HG02981 (cell line): ENCODE data around the gene AP1S3.
A peak's percentile ranks its signal among the peaks of the same experiment; 100 is the strongest.

Source experiments
- ATAC-seq: cut with Tn5 transposase; IDR thresholded peaks from one replicate; pipeline ENCODE4 v1.9.1; 2021; ENCODE audit warnings: mild to moderate bottlenecking, moderate library complexity; ENCODE audit not compliant: unreplicated experiment

AP1S3 gene

GRCh38 chr2:223764796-223765195 lies 72.6 kb downstream of the AP1S3 start:
- ATAC-seq = no peak

GRCh38 chr2:223762853-223763252 lies 74.5 kb downstream of the AP1S3 start:
- ATAC-seq = no peak

GRCh38 chr2:223761746-223762145 lies 75.6 kb downstream of the AP1S3 start:
- ATAC-seq = peak; percentile 56

- ATAC-seq = peak; percentile 84
Measured at GRCh38 chr2:223760838-223761502, 76.4 kb downstream of the AP1S3 start.

GRCh38 chr2:223759569-223760430 lies 77.6 kb downstream of the AP1S3 start:
- ATAC-seq = no peak

- ATAC-seq = no peak
Measured at GRCh38 chr2:223758131-223758840, 79.1 kb downstream of the AP1S3 start.

- no peak for ATAC-seq
Measured at GRCh38 chr2:223753940-223754339, 83.4 kb downstream of the AP1S3 start.

- no peak for ATAC-seq
Measured at GRCh38 chr2:223751012-223751411, 86.4 kb downstream of the AP1S3 start.

GRCh38 chr2:223747392-223748042 lies 89.9 kb downstream of the AP1S3 start:
- no peak for ATAC-seq

GRCh38 chr2:223746611-223747010 lies 90.8 kb downstream of the AP1S3 start:
- no peak for ATAC-seq

- ATAC-seq = no peak
Measured at GRCh38 chr2:223744580-223744979, 92.8 kb downstream of the AP1S3 start.

- ATAC-seq = no peak
Measured at GRCh38 chr2:223740679-223741078, 96.7 kb downstream of the AP1S3 start.

- ATAC-seq = no peak
Measured at GRCh38 chr2:223737207-223737606, 100.2 kb downstream of the AP1S3 start.

GRCh38 chr2:223736488-223736887 lies 100.9 kb downstream of the AP1S3 start:
- no peak for ATAC-seq

GRCh38 chr2:223735659-223736244 lies 101.6 kb downstream of the AP1S3 start:
- no peak for ATAC-seq

GRCh38 chr2:223735035-223735640 lies 102.2 kb downstream of the AP1S3 start:
- no peak for ATAC-seq

- ATAC-seq = no peak
Measured at GRCh38 chr2:223734346-223734745, 103.0 kb downstream of the AP1S3 start.

GRCh38 chr2:223732346-223732745 lies 105.0 kb downstream of the AP1S3 start:
- no peak for ATAC-seq

GRCh38 chr2:223731503-223731902 lies 105.9 kb downstream of the AP1S3 start:
- no peak for ATAC-seq

GRCh38 chr2:223729781-223730180 lies 107.6 kb downstream of the AP1S3 start:
- no peak for ATAC-seq
